Fibroblast of peridontal ligament (primary cell): ENCODE data around the gene NPAP1.
"Not testable (repeated sequence)": the region's sequence is repeated elsewhere in the genome, so short reads cannot be mapped to it uniquely, and the experiment has no call there.

Experiments
- DNase-seq: peaks from one replicate; pipeline ENCODE4 v3.0.0-alpha.2; 2010; ENCODE audit errors: extremely low read depth

The NPAP1 gene

GRCh38 chr15:24675332-24676144 lies at the start of gene NPAP1:
Gene NPAP1, plus strand, starts transcription at chr15:24675775. Its CDS starts 93 bp downstream, at chr15:24675868.
- DNase-seq, result no peak

GRCh38 chr15:24627443-24627842 lies 48.1 kb upstream of the NPAP1 start:
- DNase-seq, result no peak

- no peak for DNase-seq
Observed at GRCh38 chr15:24633082-24633481, 42.5 kb upstream of the NPAP1 start.

GRCh38 chr15:24639412-24639811 lies 36.2 kb upstream of the NPAP1 start:
- DNase-seq, result not testable (repeated sequence)

- no peak for DNase-seq
Observed at GRCh38 chr15:24645627-24646026, 29.9 kb upstream of the NPAP1 start.

GRCh38 chr15:24659622-24660021 lies 16.0 kb upstream of the NPAP1 start:
- DNase-seq, result no peak

GRCh38 chr15:24662991-24663390 lies 12.6 kb upstream of the NPAP1 start:
- no peak for DNase-seq

GRCh38 chr15:24676431-24676830 lies 856 bp downstream of the NPAP1 start:
- DNase-seq, result no peak

GRCh38 chr15:24678485-24678884 lies 2.9 kb downstream of the NPAP1 start:
- no peak for DNase-seq

GRCh38 chr15:24682002-24682401 lies 6.4 kb downstream of the NPAP1 start:
- DNase-seq, result no peak

- DNase-seq, result not testable (repeated sequence)
Observed at GRCh38 chr15:24682905-24683304, 7.3 kb downstream of the NPAP1 start.

- DNase-seq, result no peak
Observed at GRCh38 chr15:24683736-24684135, 8.2 kb downstream of the NPAP1 start.

GRCh38 chr15:24684313-24684712 lies 8.7 kb downstream of the NPAP1 start:
- DNase-seq, result no peak

- no peak for DNase-seq
Observed at GRCh38 chr15:24696201-24696600, 20.6 kb downstream of the NPAP1 start.

GRCh38 chr15:24696842-24697241 lies 21.3 kb downstream of the NPAP1 start:
- no peak for DNase-seq

GRCh38 chr15:24718289-24719082 lies 42.9 kb downstream of the NPAP1 start:
- no peak for DNase-seq

GRCh38 chr15:24729760-24730159 lies 54.2 kb downstream of the NPAP1 start:
- DNase-seq, result no peak
